HG03571 (cell line): ENCODE data around the gene NAAA.
"Not testable (repeated sequence)": the region's sequence is repeated elsewhere in the genome, so short reads cannot be mapped to it uniquely, and the experiment has no call there.

ENCODE experiments used
- ATAC-seq: cut with Tn5 transposase; IDR thresholded peaks from one replicate; pipeline ENCODE4 v1.9.1; 2021; ENCODE audit not compliant: unreplicated experiment

The NAAA gene

DNA sequence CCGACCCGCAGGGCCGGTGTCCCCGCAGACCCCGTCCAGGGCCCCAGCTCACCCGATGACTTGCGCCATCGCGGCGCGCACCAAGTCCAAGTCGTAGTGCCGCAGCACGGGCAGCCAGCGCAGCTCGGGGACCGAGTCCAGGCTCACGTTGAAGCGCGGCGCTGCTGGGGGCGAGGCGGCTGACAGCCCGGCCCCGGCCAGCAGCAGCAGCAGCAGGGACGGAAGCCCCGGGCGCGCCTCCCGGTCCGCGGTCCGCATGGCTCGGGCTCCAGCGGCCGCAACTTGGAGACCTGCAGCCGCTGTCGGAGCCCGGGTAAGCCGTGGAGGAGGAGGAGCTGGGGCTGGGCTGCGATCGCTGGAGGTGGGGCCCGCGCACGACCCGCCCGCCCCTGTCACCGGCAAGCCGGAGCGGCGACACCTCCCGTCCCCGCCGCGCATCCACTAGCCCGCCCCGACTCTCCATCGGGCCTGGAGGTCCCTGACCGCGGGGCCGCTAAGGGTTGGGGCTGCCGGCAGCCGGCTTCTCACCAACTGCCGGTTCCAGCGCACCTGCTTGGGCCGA is at the start of gene NAAA:
NAAA (minus strand) TSS at position 322 of the 562 bp plus-strand sequence; CDS start at position 258, 64 bp downstream.
- ATAC-seq, result peak; percentile 87

DNA sequence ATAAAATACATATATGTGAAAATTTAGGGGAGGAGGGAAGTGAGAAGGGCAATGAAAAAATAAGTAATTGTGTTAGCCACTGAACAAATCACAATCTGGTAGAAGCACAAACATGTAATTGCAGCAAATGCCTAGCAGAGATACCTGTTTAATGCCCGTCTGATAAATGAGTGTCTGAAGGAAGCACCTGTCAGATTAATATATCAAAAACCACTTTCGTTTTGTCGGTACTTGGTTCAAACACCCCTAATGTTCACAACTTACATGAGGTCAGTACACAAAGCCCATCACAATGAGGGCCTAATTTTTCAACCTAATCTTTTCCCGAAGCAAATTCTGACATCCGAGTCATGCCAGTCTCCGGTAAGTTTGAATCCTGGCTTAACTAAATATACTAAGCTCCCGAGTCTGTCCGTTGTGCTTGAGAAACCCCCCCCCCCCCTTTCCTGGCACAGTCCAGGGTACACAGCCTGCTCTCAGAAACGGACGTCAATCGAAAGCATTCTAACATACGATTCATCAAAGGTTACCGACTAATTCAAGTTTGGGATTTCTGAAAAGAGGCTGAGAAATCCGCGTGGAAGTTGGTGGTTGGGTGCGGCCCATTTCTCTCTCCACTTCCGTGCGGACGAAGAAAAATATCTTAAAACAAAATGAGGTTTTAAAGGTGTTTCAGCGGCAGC is 49.2 kb upstream of the NAAA start:
- no peak for ATAC-seq

DNA sequence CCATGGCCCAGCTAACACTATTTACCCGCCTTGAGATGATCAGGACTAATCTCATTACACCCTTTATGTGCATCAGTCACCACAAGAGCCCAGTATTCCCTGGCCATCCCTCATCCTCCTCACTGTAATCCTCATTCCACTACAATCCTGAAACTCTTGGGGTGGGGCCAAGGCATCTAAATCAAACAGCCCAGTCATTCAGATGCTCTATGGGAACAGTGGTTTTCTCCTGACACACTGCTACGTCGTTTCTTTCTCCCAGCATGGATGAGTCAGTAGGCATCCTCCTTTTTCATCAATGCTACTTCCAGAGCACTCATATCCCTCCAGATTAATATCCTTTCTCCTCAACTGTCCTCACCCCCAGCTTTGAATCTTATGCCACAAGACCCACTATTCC is 44.3 kb upstream of the NAAA start:
- no peak for ATAC-seq

DNA sequence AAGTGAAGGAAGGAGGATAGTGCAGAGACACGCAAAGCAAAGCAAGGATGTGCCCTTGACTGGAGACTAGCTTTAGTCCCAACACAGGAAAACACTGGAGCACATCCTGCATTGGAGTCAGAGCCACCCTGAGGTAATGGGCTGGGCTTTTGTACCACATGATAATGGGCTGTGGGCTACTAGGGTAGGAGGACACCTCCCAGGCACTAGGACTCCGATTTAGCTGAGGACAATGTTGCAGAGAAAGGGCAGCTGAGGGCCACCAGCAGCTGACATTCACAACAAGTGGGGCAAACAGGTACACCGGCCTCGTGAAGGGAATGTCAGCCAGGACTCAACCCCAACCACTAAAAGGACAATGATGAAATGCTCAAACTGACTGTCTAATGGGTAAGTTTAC is 39.8 kb upstream of the NAAA start:
- no peak for ATAC-seq

DNA sequence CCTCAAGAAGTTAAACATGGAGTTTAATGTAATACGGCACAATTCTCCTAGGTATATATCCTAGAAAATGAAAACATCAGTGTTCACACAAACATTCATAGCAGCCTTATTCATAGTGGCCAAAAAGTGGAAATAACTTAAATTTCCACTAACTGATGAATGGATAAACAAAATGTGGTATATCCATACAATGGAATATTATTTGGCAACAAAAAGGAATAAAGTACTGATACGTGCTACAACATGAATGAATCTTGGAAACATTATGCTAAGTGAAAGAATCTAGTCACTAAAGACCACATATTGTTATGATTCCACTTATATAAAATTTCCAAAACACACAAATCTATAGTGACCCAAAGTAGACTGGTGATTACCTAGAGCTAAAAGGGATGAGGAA is 35.4 kb upstream of the NAAA start:
- no peak for ATAC-seq

DNA sequence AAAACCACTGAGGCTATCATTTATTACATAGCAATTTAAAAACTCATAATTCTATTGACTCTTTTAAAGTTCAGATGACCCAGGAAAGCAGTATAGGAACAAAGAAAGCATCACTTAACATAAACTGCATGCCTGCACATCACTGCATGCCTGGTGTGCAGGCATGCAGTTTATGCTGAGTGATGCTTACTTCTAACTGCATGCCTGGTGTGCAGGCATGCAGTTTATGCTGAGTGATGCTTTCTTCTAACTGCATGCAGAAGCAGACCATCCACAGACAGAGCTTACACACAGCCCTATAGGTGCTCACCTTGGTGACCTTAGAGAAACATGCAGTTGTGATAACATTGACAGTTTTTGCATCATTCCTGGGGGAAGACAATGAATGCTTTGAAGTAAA is 33.0 kb upstream of the NAAA start:
- no peak for ATAC-seq

DNA sequence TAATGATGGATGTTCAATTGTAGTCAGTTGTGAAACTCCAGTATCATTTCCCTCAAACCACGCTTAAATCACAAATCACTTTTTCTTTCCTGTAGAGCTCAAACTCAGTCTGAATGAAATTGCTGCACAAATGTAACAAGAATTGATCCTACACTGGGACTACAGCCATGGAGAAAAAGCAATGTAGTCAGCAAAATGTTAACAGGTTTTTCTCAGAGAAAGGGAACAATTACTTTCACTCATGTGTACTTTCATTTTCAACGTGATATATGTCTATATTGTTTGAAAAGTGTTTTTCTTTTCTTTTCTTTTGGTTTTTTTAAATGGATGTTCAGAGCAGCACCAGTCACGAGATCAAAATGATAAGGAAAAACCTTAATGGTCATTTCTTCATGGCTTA is 27.3 kb upstream of the NAAA start:
- ATAC-seq, result no peak

DNA sequence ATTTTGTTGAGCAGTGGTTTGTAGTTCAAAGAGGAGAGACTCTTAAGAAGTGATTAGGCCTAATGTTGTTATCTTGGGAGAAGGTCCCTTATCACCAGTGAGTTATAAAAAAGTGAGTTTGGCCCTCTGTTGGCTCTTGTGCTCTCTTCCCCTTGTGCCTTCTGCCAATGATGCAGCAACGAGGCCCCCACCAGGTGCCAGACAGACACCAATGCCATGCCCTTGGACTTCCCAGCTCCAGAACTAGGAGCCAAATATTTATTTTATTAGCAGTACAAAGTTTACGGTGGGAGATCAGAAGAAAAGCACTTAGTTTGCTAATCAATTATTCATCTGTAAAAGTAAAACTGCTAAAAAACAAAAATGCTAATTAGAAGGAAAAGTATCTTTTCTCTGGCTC is 22.7 kb upstream of the NAAA start:
- no peak for ATAC-seq

DNA sequence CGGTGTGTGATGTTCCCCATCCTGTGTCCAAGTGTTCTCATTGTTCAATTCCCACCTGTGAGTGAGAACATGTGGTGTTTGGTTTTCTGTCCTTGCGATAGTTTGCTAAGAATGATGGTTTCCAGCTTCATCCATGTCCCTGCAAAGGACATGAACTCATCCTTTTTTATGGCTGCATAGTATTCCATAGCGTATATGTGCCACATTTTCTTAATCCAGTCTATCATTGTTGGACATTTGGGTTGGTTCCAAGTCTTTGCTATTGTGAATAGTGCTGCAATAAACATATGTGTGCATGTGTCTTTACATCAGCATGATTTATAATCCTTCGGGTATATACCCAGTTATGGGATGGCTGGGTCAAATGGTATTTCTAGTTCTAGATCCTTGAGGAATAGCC is 21.3 kb upstream of the NAAA start:
- not testable (repeated sequence) for ATAC-seq

DNA sequence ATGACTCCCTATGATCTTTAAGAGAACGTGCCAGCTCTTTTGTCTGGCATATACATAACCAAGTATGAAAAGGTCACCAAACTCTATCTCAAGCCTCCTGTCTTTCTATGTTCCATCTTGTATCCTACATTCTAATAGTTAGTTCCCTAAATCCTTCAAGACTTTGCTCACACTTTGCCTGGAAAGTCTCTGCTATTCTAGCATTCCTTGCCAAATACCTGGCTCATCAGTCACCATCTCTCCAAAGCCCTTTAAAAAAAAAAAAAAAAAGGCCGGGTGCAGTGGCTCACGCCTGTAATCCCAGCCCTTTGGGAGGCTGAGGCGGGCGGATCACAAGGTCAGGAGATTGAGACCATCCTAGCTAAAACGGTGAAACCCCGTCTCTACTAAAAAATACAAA is 17.7 kb upstream of the NAAA start:
- ATAC-seq, result not testable (repeated sequence)

DNA sequence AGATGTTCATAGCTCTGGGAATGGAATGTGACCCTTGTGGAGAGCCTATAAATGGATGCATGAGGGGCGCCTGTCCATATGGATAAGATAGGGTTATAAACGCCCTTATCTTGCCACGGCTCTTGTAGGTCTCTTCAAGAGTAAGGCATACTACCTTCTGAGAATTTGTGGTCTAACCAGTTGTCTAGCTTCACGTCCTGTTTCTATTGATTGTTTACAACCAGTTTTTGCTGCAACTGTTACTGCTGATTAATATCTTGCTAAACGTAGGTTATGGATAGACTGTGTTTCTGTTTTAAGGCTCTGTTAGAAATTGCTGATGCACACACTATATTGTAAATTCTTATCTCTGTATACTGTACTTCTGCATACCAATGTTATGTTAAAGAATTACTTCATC is 14.0 kb upstream of the NAAA start:
- not testable (repeated sequence) for ATAC-seq

DNA sequence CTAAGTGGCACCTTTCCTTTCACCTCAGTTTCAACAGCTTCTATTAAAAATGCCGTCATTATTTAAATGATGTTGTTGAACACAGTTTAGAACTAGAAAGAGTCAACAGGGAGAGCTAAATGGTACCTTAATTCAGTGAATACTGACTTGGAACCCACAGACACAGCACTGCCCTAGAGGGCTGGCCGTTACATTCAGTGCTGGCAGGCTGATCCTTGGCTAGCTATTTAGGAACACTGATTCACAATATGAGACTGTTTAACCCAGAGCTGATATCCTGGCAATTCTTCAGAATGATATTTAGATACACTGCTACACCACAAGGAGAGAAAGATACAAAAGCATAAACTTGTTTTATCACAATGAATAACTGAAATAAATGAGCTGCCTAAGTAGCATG is 12.7 kb upstream of the NAAA start:
- no peak for ATAC-seq

DNA sequence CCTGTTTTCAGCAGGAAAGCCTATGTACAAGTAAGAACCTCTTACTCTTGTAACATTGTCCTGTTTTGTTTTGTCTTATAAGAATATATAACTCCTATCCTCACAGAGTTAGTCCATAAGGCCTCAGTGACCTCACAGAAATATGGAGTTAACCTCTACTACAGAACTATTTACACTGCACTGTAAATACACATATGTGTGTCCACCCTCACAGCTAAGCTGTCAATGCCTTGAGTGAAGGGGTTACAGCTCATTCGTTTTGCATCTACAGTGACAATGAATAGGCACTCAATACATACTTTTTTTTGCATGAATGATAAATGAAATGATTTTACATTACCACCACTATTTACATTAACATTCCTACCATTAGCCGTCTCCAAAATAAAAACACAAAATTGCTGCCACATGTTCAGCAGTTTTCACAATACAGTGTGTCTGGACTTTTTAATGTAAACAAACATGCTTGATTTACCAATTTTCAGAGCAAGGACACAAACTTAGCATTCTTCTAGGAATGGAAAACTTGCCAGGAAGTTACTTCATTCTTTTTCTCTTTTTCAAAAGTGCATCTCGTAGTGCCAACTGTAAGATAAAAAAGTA is 9.5 kb upstream of the NAAA start:
- no peak for ATAC-seq

DNA sequence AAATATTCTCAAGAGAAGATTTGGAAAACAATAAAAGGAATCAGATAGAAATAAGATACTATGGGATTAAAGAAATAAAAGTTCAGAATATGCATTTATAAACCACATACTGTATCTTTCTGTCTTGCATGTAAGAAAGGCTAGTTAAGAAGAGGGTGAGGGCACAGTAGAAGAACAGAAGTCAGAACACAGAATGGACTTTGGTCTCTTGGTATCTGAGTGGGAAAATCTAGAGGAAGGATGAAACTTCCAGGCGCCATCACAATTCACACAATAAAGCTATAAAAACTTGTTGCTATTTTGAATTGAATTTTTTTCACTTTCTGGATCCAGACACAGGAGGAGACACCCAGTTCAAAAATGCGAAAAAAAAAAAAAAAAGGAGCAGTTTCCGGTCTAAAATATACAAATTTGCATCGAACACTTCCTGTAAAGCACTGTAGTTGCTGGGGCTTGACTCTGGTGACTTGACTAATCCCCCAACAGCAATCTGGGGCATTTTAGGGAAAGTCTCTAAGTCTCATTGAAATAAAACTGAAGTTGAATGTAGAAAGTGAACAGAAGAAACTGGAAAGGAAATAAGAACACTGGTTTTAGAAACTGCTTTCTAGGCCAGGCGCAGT is 8.1 kb upstream of the NAAA start:
- ATAC-seq, result peak; percentile 65

DNA sequence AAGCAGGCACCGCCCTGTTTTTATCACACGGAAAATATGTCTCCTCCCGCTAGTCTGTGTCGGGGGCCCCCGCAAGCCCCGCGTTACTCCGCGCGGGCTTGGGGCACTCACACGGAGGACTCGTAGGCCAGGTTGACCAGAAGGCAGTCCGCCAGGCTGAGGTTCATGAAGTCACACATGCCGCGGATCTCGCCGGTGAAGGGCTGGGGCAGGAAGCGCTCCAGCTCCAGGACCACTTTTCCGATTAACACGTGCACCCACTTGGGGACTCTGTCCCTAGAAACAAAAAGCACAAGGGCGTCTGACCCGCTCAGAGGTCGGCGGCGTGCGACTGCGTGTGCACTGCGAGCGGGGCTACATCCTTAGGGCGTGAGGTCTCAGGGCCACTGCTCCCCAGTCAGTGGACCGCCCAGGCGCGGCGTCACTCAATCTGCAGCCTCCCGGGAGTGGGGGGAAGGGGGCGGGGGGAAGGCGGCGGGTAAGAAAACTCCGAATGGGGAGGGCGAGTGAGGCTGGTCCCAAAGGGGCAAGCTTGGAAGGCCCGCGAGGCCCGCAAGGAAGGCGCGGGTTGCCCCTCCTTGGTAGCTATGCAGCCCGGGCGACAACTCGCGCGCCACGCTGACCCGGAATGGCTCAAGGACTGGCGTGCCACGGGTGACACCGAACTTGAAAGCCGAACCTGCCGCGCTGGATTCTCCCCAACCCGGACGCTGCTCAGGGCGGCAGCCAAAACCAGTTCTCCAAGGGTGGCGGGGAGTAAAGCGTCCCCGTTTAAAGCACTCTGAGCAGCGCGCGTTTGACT is 722 bp downstream of the NAAA start:
- peak; percentile 49 for ATAC-seq

DNA sequence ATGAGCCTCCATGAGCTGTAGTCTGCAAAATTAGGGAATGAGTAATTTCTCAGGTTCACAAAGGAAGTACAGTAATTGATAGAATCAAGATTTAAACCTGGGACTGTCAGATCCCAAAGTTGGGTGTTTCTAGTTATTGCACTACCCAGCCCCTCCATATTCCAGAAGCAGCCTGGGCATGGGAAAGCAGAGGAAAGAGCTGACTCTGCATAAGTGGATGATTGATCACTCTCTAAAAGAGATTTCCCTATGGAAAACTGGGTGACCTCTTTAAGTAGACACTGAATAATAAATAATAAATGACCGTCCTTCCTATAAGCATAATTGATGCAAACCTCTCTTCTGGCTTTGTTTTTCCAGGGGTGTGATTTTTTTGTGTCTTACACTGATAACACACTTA is 5.2 kb downstream of the NAAA start:
- no peak for ATAC-seq

DNA sequence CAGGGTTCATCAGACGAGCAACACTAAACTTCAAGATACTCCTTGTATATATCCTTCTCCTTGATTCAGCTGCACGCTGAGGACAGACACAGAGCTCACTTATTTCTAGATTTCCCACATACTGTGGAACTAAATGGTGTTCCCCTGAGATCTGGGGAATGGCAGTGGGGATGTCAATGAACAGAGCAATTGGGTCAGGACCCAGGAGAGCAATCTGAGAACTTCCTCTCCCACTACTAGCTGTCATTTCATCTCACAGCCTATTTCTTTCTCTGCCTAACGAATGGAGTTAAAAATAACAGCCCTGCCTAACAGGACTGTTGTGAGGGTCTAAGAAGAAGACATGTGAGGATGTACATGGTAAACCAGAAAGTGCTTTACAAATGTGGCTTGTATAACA is 10.7 kb downstream of the NAAA start:
- no peak for ATAC-seq

DNA sequence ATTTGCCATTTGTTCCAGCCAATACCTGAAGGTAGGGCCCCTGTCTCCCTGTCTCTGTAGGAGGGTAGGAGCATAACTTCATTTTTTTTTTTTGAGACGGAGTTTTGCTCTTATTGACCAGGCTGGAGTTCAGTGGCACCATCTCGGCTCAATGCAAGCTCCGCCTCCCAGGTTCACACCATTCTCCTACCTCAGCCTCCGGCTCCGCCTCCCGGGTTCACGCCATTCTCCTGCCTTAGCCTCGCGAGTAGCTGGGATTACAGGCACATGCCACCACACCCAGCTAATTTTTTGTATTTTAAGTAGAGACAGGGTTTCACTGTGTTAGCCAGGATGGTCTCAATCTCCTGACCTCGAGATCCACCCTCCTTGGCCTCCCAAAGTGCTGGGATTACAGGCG is 15.9 kb downstream of the NAAA start:
- ATAC-seq, result not testable (repeated sequence)

DNA sequence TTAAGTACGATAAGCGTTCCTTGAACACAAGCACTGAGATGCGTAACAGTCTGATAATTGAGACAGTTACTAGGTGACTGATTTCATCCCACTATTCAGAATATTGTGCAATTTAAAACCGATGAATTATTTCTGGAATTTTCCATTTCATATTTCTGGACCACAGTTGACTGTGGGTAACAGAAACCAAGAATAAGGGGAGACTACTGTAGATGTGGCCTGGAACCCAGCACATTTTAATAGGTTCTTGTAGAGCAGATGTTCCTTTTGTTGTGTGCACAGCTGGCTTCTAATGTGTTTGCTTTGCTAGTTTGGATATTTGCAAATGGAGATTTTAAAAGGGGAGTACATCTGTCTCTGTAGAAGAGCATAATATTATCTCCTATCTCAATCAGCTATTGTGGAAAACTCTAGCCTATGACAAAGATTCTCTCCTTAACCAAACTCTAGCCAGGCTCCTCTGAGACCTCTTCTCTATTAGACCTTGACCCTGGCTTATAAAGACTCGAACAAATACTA is 16.4 kb downstream of the NAAA start:
- ATAC-seq, result no peak

DNA sequence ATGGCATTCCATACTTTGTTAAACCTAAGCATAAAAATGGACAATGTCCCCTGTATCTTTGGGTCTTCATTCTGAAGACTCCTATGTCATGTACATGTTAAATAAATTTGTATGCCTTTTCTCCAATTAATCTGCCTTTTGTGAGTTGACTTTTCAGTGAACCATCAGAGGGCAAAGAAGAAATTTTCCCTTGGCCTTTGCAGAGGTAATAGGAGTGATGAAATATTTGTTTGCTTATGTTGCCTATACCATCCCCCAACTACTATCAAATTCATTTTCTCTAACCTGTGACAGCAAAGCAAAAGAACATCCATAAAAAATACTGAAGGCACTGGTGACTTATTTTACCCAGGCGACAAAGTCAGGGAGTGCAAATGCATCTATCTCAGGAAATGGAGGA is 18.2 kb downstream of the NAAA start:
- ATAC-seq, result no peak

DNA sequence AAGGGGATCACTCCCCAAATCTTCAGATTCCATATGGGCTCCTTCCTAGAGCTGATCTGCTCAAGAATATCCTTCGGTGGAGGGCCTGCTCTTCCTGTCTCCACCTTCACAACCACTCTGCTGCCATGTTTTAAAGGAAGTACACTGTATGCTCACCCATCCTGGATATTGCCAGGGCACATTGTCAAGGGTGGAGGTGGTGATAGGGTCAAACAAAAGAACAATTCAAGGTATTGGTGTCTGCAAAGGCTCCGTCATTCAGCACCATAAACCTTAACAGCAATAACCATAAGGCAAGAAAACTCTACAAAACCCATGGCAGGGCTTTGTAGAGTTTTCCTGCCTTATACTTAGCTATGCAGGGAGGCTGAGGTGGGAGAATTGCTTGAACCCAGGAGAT is 18.9 kb downstream of the NAAA start:
- no peak for ATAC-seq
